ENCODE measurements around the gene NXPE4.

DNA sequence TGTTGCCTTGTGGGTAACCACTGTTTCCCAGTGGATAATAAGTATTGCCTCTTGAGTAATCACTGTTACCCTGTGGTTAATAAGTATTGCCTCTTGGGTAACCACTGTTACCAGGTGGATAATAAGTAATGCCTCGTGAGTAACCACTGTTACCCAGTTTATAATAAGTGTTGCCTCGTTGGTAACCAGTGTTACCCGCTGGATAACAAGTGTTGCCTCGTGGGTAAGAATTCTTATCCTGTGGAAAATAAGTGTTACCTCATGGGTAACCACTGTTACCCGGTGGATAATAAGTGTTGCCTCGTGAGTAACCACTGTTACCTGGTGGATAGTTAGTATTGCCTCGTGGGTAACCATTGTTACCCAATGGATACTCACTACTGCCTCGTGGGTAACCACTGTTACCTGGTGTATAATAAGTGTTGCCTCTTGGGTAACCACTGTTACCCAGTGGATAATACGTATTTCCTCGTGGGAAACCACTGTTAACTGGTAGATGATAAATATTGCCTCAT lies 24.1 kb upstream of the NXPE4 start:
- TF ChIP-seq, protein P1, sequence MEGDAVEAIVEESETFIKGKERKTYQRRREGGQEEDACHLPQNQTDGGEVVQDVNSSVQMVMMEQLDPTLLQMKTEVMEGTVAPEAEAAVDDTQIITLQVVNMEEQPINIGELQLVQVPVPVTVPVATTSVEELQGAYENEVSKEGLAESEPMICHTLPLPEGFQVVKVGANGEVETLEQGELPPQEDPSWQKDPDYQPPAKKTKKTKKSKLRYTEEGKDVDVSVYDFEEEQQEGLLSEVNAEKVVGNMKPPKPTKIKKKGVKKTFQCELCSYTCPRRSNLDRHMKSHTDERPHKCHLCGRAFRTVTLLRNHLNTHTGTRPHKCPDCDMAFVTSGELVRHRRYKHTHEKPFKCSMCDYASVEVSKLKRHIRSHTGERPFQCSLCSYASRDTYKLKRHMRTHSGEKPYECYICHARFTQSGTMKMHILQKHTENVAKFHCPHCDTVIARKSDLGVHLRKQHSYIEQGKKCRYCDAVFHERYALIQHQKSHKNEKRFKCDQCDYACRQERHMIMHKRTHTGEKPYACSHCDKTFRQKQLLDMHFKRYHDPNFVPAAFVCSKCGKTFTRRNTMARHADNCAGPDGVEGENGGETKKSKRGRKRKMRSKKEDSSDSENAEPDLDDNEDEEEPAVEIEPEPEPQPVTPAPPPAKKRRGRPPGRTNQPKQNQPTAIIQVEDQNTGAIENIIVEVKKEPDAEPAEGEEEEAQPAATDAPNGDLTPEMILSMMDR (IDR thresholded peaks at IDR 0.05; ENCODE audit: low read length) = no peak
- TF ChIP-seq EZH2phosphoT487 (IDR thresholded peaks at IDR 0.05; ENCODE audit: low read length) (no peak), EZH2 (optimal IDR thresholded peaks at IDR 0.05; ENCODE audit: low read depth, low read length) (no peak)
